NK-92 (cell line): Measurements from ENCODE around the gene ARHGAP27.

Source experiments
- DNase-seq: peaks from one replicate; lab custom pipeline; 2025; ENCODE audit not compliant: unreplicated experiment; lab: John Stamatoyannopoulos, UW

Gene ARHGAP27

GRCh38 chr17:45410144-45411091, 22.3 kb downstream of the ARHGAP27 start:
- no peak for DNase-seq

- DNase-seq, result no peak
Measured at GRCh38 chr17:45409659-45410076, 23.0 kb downstream of the ARHGAP27 start.

GRCh38 chr17:45408611-45409421, 23.9 kb downstream of the ARHGAP27 start:
- DNase-seq, result no peak

- DNase-seq, result no peak
Measured at GRCh38 chr17:45406107-45406506, 26.6 kb downstream of the ARHGAP27 start.

GRCh38 chr17:45405250-45406086, 27.2 kb downstream of the ARHGAP27 start:
- DNase-seq, result no peak

GRCh38 chr17:45404870-45405249, 27.8 kb downstream of the ARHGAP27 start:
- no peak for DNase-seq

GRCh38 chr17:45403906-45404490, 28.7 kb downstream of the ARHGAP27 start:
- no peak for DNase-seq

GRCh38 chr17:45402916-45403315, 29.8 kb downstream of the ARHGAP27 start:
- no peak for DNase-seq

GRCh38 chr17:45398800-45399199, 33.9 kb downstream of the ARHGAP27 start:
- DNase-seq, result no peak

GRCh38 chr17:45397796-45398195, 34.9 kb downstream of the ARHGAP27 start:
- DNase-seq, result no peak

GRCh38 chr17:45396496-45397205, 36.0 kb downstream of the ARHGAP27 start:
- DNase-seq, result no peak

GRCh38 chr17:45395569-45396415, 36.9 kb downstream of the ARHGAP27 start:
- no peak for DNase-seq

- DNase-seq, result no peak
Measured at GRCh38 chr17:45394913-45395568, 37.6 kb downstream of the ARHGAP27 start.

- no peak for DNase-seq
Measured at GRCh38 chr17:45394564-45394912, 38.1 kb downstream of the ARHGAP27 start.

- DNase-seq, result no peak
Measured at GRCh38 chr17:45394091-45394490, 38.6 kb downstream of the ARHGAP27 start.

- no peak for DNase-seq
Measured at GRCh38 chr17:45393411-45393810, 39.3 kb downstream of the ARHGAP27 start.

- no peak for DNase-seq
Measured at GRCh38 chr17:45391918-45392317, 40.8 kb downstream of the ARHGAP27 start.

- no peak for DNase-seq
Measured at GRCh38 chr17:45391291-45391690, 41.4 kb downstream of the ARHGAP27 start.

GRCh38 chr17:45389354-45389753, 43.3 kb downstream of the ARHGAP27 start:
- DNase-seq, result no peak
